ENCODE results near the gene SYNDIG1. TPM values are rescaled to one million over a fixed set of nuclear protein-coding genes. Genes with fewer than 3 reads are reported as not detected.

The SYNDIG1 gene
- total RNA-seq, 1 experiment from 2014 or later = not detected

GRCh38 chr20:24682496-24682985, 213.1 kb downstream of the SYNDIG1 start:
- Mint-ChIP-seq H3K9me3 (ENCODE audit: low read depth, unreplicated experiment) (no peaks in the 10 kb centered on the region), H3K27me3 (ENCODE audit: unreplicated experiment) (peaks cover 13% of the 10 kb centered on the region), H3K36me3 (ENCODE audit: insufficient read depth, unreplicated experiment) (no peaks in the 10 kb centered on the region), H3K27ac (ENCODE audit: unreplicated experiment) (no peak overlapping the region), H3K4me3 (ENCODE audit: low read depth, unreplicated experiment) (no peak overlapping the region), H3K4me1 (ENCODE audit: low read depth, unreplicated experiment) (no peaks in the 10 kb centered on the region)
- DNase-seq = no peak
- CTCF ChIA-PET = no interaction called here
- BruUV-seq (replicated peaks) = no TSS peak
- TF ChIP-seq, protein P1, sequence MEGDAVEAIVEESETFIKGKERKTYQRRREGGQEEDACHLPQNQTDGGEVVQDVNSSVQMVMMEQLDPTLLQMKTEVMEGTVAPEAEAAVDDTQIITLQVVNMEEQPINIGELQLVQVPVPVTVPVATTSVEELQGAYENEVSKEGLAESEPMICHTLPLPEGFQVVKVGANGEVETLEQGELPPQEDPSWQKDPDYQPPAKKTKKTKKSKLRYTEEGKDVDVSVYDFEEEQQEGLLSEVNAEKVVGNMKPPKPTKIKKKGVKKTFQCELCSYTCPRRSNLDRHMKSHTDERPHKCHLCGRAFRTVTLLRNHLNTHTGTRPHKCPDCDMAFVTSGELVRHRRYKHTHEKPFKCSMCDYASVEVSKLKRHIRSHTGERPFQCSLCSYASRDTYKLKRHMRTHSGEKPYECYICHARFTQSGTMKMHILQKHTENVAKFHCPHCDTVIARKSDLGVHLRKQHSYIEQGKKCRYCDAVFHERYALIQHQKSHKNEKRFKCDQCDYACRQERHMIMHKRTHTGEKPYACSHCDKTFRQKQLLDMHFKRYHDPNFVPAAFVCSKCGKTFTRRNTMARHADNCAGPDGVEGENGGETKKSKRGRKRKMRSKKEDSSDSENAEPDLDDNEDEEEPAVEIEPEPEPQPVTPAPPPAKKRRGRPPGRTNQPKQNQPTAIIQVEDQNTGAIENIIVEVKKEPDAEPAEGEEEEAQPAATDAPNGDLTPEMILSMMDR (IDR thresholded peaks at IDR 0.05; ENCODE audit: unreplicated experiment) = no peak
- intact Hi-C loops (cut with micrococcal nuclease; ENCODE audit: unreplicated experiment) = no loop called here

DNA sequence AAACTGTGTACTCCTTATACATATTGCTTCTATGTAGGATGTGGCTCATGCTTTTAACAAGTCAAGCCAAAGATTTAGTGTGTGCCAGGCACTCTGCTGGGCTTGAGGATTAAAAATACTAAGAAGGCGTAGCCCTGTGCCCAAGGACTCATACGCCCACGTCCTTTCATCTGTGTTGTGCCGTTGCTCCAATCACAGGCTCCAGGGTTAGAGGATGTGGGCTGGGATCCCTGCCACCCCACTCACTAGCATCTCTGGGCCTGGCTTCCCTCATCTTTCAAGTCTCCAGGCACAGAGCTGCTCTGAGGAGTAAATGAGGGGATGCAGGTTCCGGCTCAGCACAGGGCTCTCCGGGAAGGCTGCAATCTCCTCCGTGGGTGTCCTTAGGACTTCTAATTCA, 214.2 kb downstream of the SYNDIG1 start:
- no peak overlapping the region for H3K4me3 Mint-ChIP-seq (ENCODE audit: low read depth, unreplicated experiment)
- no TSS peak for BruUV-seq (replicated peaks)
- peaks cover 13% of the 10 kb centered on the region for H3K27me3 Mint-ChIP-seq (ENCODE audit: unreplicated experiment)

DNA sequence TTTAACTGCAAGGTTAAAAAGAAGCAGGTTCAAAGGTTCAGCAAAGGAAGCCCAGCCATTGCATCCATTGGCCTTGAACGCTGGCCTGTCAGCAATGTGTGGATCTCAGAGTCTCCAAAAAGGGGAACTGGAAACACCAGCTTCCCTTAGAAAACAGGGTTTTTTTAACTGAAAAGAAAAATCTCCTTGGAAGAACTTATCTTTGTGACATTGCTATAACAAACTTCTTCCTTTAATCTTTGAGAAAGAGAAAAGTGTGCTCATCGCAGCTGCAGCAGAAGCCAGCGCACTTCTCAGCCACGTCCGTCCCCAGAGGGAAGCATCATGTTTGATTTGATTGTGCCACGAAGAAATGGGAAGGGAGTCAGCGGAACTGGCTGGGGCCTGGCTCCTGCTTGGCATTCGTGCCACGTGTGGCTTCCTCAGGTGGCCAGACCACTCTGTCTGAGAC, 215.0 kb downstream of the SYNDIG1 start:
- no peaks in the 10 kb centered on the region for H3K36me3 Mint-ChIP-seq (ENCODE audit: insufficient read depth, unreplicated experiment)
- no TSS peak for BruUV-seq (replicated peaks)

More for the DNA sequence above, 214.2 kb downstream of the SYNDIG1 start:
- TF ChIP-seq, protein P1 (IDR thresholded peaks at IDR 0.05; ENCODE audit: unreplicated experiment) = no peak
- H3K4me1 Mint-ChIP-seq (ENCODE audit: low read depth, unreplicated experiment) = no peaks in the 10 kb centered on the region
- no peak for DNase-seq
- H3K36me3 Mint-ChIP-seq (ENCODE audit: insufficient read depth, unreplicated experiment) = no peaks in the 10 kb centered on the region
- CTCF ChIA-PET = no interaction called here
- intact Hi-C loops (cut with micrococcal nuclease; ENCODE audit: unreplicated experiment) = no loop called here
- H3K9me3 Mint-ChIP-seq (ENCODE audit: low read depth, unreplicated experiment) = no peaks in the 10 kb centered on the region
- H3K27ac Mint-ChIP-seq (ENCODE audit: unreplicated experiment) = no peak overlapping the region

GRCh38 chr20:24684956-24685691, 215.7 kb downstream of the SYNDIG1 start:
- no TSS peak for BruUV-seq (replicated peaks)
- H3K4me3 Mint-ChIP-seq (ENCODE audit: low read depth, unreplicated experiment) = no peak overlapping the region
- CTCF ChIA-PET = no interaction called here
- H3K4me1 Mint-ChIP-seq (ENCODE audit: low read depth, unreplicated experiment) = no peaks in the 10 kb centered on the region
- TF ChIP-seq, protein P1 (IDR thresholded peaks at IDR 0.05; ENCODE audit: unreplicated experiment) = no peak
- peaks cover 25% of the 10 kb centered on the region for H3K27me3 Mint-ChIP-seq (ENCODE audit: unreplicated experiment)
- DNase-seq = no peak
- H3K27ac Mint-ChIP-seq (ENCODE audit: unreplicated experiment) = no peak overlapping the region
- no peaks in the 10 kb centered on the region for H3K36me3 Mint-ChIP-seq (ENCODE audit: insufficient read depth, unreplicated experiment)
- no peaks in the 10 kb centered on the region for H3K9me3 Mint-ChIP-seq (ENCODE audit: low read depth, unreplicated experiment)
- intact Hi-C loops (cut with micrococcal nuclease; ENCODE audit: unreplicated experiment) = no loop called here

More for the DNA sequence above, 215.0 kb downstream of the SYNDIG1 start:
- Mint-ChIP-seq H3K4me3 (ENCODE audit: low read depth, unreplicated experiment) (no peak overlapping the region), H3K27me3 (ENCODE audit: unreplicated experiment) (peaks cover 18% of the 10 kb centered on the region), H3K27ac (ENCODE audit: unreplicated experiment) (no peak overlapping the region), H3K4me1 (ENCODE audit: low read depth, unreplicated experiment) (no peaks in the 10 kb centered on the region), H3K9me3 (ENCODE audit: low read depth, unreplicated experiment) (no peaks in the 10 kb centered on the region)
- intact Hi-C loops (cut with micrococcal nuclease; ENCODE audit: unreplicated experiment) = no loop called here
- no peak for DNase-seq
- TF ChIP-seq, protein P1 (IDR thresholded peaks at IDR 0.05; ENCODE audit: unreplicated experiment) = no peak
- CTCF ChIA-PET = no interaction called here
